ENCODE results near the gene CAMTA1. TPM values are rescaled to one million over a fixed set of nuclear protein-coding genes. Genes with fewer than 3 reads are reported as not detected.
"Not testable (repeated sequence)": the region's sequence is repeated elsewhere in the genome, so short reads cannot be mapped to it uniquely, and the experiment has no call there.

The CAMTA1 gene
- polyA plus RNA-seq, 3 donors from 2014 or later, result 52.7 to 89.0 (median 71.0) TPM

GRCh38 chr1:7375781-7376660, 590.8 kb downstream of the CAMTA1 start:
- Mint-ChIP-seq H3K27me3 (ENCODE audit: low read depth in 3 of 3) (peaks cover 0 to 4% (median 4%) of the 10 kb centered on the region in 3 donors), H3K4me1 (no peaks in the 10 kb centered on the region), H3K36me3 (no peaks in the 10 kb centered on the region), H3K4me3 (no peak overlapping the region), H3K27ac (no peak overlapping the region), H3K9me3 (no peaks in the 10 kb centered on the region)
- no peak for DNase-seq

- no peak for DNase-seq
- no peaks in the 10 kb centered on the region for H3K36me3 Mint-ChIP-seq
- no peak overlapping the region for H3K27ac Mint-ChIP-seq
- H3K4me3 Mint-ChIP-seq, result no peak overlapping the region
- peaks cover 0 to 4% (median 4%) of the 10 kb centered on the region in 3 donors for H3K27me3 Mint-ChIP-seq (ENCODE audit: low read depth in 3 of 3)
- H3K9me3 Mint-ChIP-seq, result no peaks in the 10 kb centered on the region
- no peaks in the 10 kb centered on the region for H3K4me1 Mint-ChIP-seq
Observed at GRCh38 chr1:7376676-7377075, 591.4 kb downstream of the CAMTA1 start.

- DNase-seq, result no peak
- Mint-ChIP-seq H3K36me3 (no peaks in the 10 kb centered on the region), H3K4me1 (no peaks in the 10 kb centered on the region), H3K27me3 (ENCODE audit: low read depth in 3 of 3) (peaks cover 0 to 4% (median 4%) of the 10 kb centered on the region in 3 donors), H3K27ac (no peak overlapping the region), H3K9me3 (no peaks in the 10 kb centered on the region), H3K4me3 (no peak overlapping the region)
Observed at GRCh38 chr1:7378346-7379130, 593.3 kb downstream of the CAMTA1 start.

GRCh38 chr1:7379441-7379971, 594.3 kb downstream of the CAMTA1 start:
- H3K36me3 Mint-ChIP-seq, result no peaks in the 10 kb centered on the region

GRCh38 chr1:7380068-7380467, 594.8 kb downstream of the CAMTA1 start:
- not testable (repeated sequence) for H3K27me3 Mint-ChIP-seq (ENCODE audit: low read depth in 3 of 3); H3K36me3 Mint-ChIP-seq; H3K4me3 Mint-ChIP-seq; H3K9me3 Mint-ChIP-seq; H3K4me1 Mint-ChIP-seq; H3K27ac Mint-ChIP-seq; DNase-seq

More at GRCh38 chr1:7379441-7379971, 594.3 kb downstream of the CAMTA1 start:
- Mint-ChIP-seq H3K4me1 (no peaks in the 10 kb centered on the region), H3K4me3 (no peak overlapping the region), H3K27me3 (ENCODE audit: low read depth in 3 of 3) (peaks cover 0 to 4% (median 4%) of the 10 kb centered on the region in 3 donors), H3K27ac (no peak overlapping the region), H3K9me3 (no peaks in the 10 kb centered on the region)
- no peak for DNase-seq

GRCh38 chr1:7380712-7381111, 595.5 kb downstream of the CAMTA1 start:
- Mint-ChIP-seq H3K4me3 (no peak overlapping the region), H3K27me3 (ENCODE audit: low read depth in 3 of 3) (peaks cover 0 to 4% (median 2%) of the 10 kb centered on the region in 3 donors), H3K4me1 (no peaks in the 10 kb centered on the region), H3K27ac (no peak overlapping the region), H3K36me3 (no peaks in the 10 kb centered on the region), H3K9me3 (no peaks in the 10 kb centered on the region)
- no peak for DNase-seq

GRCh38 chr1:7381729-7382128, 596.5 kb downstream of the CAMTA1 start:
- H3K4me3 Mint-ChIP-seq; H3K9me3 Mint-ChIP-seq; H3K27ac Mint-ChIP-seq; H3K36me3 Mint-ChIP-seq; H3K4me1 Mint-ChIP-seq; DNase-seq; H3K27me3 Mint-ChIP-seq (ENCODE audit: low read depth in 3 of 3): not testable (repeated sequence)

- H3K4me3 Mint-ChIP-seq, result no peak overlapping the region
- H3K27me3 Mint-ChIP-seq (ENCODE audit: low read depth in 3 of 3), result peaks cover 0 to 4% (median 0%) of the 10 kb centered on the region in 3 donors
- H3K36me3 Mint-ChIP-seq, result no peaks in the 10 kb centered on the region
- H3K9me3 Mint-ChIP-seq, result no peaks in the 10 kb centered on the region
- H3K27ac Mint-ChIP-seq, result no peak overlapping the region
- DNase-seq, result no peak
- H3K4me1 Mint-ChIP-seq, result no peaks in the 10 kb centered on the region
Observed at GRCh38 chr1:7382971-7383370, 597.7 kb downstream of the CAMTA1 start.

- Mint-ChIP-seq H3K27ac (no peak overlapping the region), H3K27me3 (ENCODE audit: low read depth in 3 of 3) (peaks cover 0 to 4% (median 0%) of the 10 kb centered on the region in 3 donors), H3K4me3 (no peak overlapping the region), H3K36me3 (no peaks in the 10 kb centered on the region), H3K4me1 (no peaks in the 10 kb centered on the region), H3K9me3 (no peaks in the 10 kb centered on the region)
- no peak for DNase-seq
Observed at GRCh38 chr1:7383671-7384520, 598.6 kb downstream of the CAMTA1 start.

- H3K27me3 Mint-ChIP-seq (ENCODE audit: low read depth in 3 of 3), result peaks cover 0 to 2% (median 0%) of the 10 kb centered on the region in 3 donors
- H3K9me3 Mint-ChIP-seq, result no peaks in the 10 kb centered on the region
- H3K4me3 Mint-ChIP-seq, result no peak overlapping the region
- H3K4me1 Mint-ChIP-seq, result no peaks in the 10 kb centered on the region
- no peaks in the 10 kb centered on the region for H3K36me3 Mint-ChIP-seq
- no peak overlapping the region for H3K27ac Mint-ChIP-seq
- no peak for DNase-seq
Observed at GRCh38 chr1:7384679-7385078, 599.4 kb downstream of the CAMTA1 start.

GRCh38 chr1:7385471-7386225, 600.4 kb downstream of the CAMTA1 start:
- H3K9me3 Mint-ChIP-seq, result no peaks in the 10 kb centered on the region
- DNase-seq, result no peak
- no peaks in the 10 kb centered on the region for H3K27me3 Mint-ChIP-seq (ENCODE audit: low read depth in 3 of 3)
- H3K27ac Mint-ChIP-seq, result no peak overlapping the region
- no peaks in the 10 kb centered on the region for H3K36me3 Mint-ChIP-seq
- H3K4me3 Mint-ChIP-seq, result no peak overlapping the region
- H3K4me1 Mint-ChIP-seq, result no peaks in the 10 kb centered on the region

- Mint-ChIP-seq H3K27me3 (ENCODE audit: low read depth in 3 of 3) (peaks cover 0 to 2% (median 0%) of the 10 kb centered on the region in 3 donors), H3K4me1 (no peaks in the 10 kb centered on the region), H3K9me3 (no peaks in the 10 kb centered on the region), H3K4me3 (no peak overlapping the region), H3K36me3 (no peaks in the 10 kb centered on the region), H3K27ac (no peak overlapping the region)
- no peak for DNase-seq
Observed at GRCh38 chr1:7386226-7387052, 601.2 kb downstream of the CAMTA1 start.

All from immature natural killer cell (primary cell).